Kidney (tissue), 14 donors: Measurements from ENCODE around the gene SRSF9. TPM values are rescaled to one million over a fixed set of nuclear protein-coding genes. Genes with fewer than 3 reads are reported as not detected.
"Not testable (repeated sequence)": the region's sequence is repeated elsewhere in the genome, so short reads cannot be mapped to it uniquely, and the experiment has no call there.

Experiments
- DNase-seq, 5 donors: peaks; one replicate each; pipeline ENCODE4 v3.0.0-alpha.2; 2013 to 2020
- FAIRE-seq: peaks from 2 replicates; lab custom pipeline; 2012; peaks lifted over from hg19 to GRCh38; lab: Jason Lieb, UNC
- H3K27ac ChIP-seq, 2 donors: one replicate each; pipeline ENCODE4 v1.7.0; 2013; ENCODE audit warnings: low read depth in 2 of 2, low read length in 2 of 2, inconsistent platforms in 1 of 2
- H3K27me3 ChIP-seq: one replicate; pipeline ENCODE4 v1.7.1; 2013; ENCODE audit warnings: low read length, inconsistent platforms; ENCODE audit not compliant: control insufficient read depth, insufficient read depth
- H3K36me3 ChIP-seq, 3 donors: one replicate each; pipeline versions ENCODE4 v1.7.0 to v1.7.1; 2013; ENCODE audit warnings: low read length in 3 of 3, control low read depth in 1 of 3, inconsistent platforms in 1 of 3; ENCODE audit not compliant: insufficient read depth in 3 of 3, control insufficient read depth in 2 of 3
- H3K4me1 ChIP-seq, 3 donors: one replicate each; pipeline versions ENCODE4 v1.7.0 to v1.7.1; 2013; ENCODE audit warnings: low read length in 3 of 3, inconsistent platforms in 1 of 3, low read depth in 1 of 3; ENCODE audit not compliant: control insufficient read depth in 2 of 3, insufficient read depth in 2 of 3
- H3K4me3 ChIP-seq, 3 donors: one replicate each; pipeline versions ENCODE4 v1.7.0 to v1.8.1; 2013; ENCODE audit warnings: low read length in 3 of 3, control low read depth in 1 of 3, inconsistent platforms in 1 of 3
- H3K9ac ChIP-seq, 3 donors: one replicate each; pipeline versions ENCODE4 v1.7.0 to v1.7.1; 2013; ENCODE audit warnings: low read length in 3 of 3, control low read depth in 1 of 3, inconsistent platforms in 1 of 3
- H3K9me3 ChIP-seq, 3 donors: one replicate each; pipeline versions ENCODE4 v1.7.0 to v1.7.1; 2013; ENCODE audit warnings: low read length in 3 of 3, control low read depth in 1 of 3, inconsistent platforms in 1 of 3; ENCODE audit not compliant: control insufficient read depth in 2 of 3, insufficient read depth in 1 of 3
- CTCF ChIP-seq: IDR thresholded peaks from 3 replicates; pipeline ENCODE4 v1.5.1; 2012; ENCODE audit warnings: mild to moderate bottlenecking, moderate library complexity, borderline replicate concordance; ENCODE audit not compliant: insufficient read depth; ENCODE audit errors: extremely low read depth
- intact Hi-C: fragments of 100-400 bp; cut with DNase I; formaldehyde crosslinking; loops from one replicate; pipeline ENCODE4 v1.11.1; 2022
- polyA plus RNA-seq: library from polyadenylated mRNA; stranded (reverse); fragments of 350-450 nt; fragmentation: Illumina TruSeq; extraction: RNeasy Lipid Tissue Mini Kit (QIAGEN cat#74804); gene quantifications from one replicate; pipeline ENCODE4 v1.2.3, GENCODE V29; 2014; ENCODE audit warnings: low read depth, low replicate concordance; ENCODE audit not compliant: insufficient read depth
- total RNA-seq: library from RNA; stranded (reverse); fragmentation: NEBNext Ultra II Directional; extraction: Animal tissue kit (Norgen Biotek cat#: 25700); gene quantifications from one replicate; pipeline ENCODE4 v1.2.1, GENCODE V29; 2021
- donor health status: control.
- donor health status: control.
- donor health status: control.
- donor health status: control.
- donor health status: control.
- donor health status: DM: yes; HTN: yes; CAD: no.
- donor health status: Normal renal cell carcinoma (clear cell type).

The SRSF9 gene
- total and polyA plus RNA-seq, 2 donors from 2014 or later, result 144 to 151 TPM

- H3K36me3 ChIP-seq, result no peaks in the 10 kb centered on the region
- H3K9ac ChIP-seq, result no peak overlapping the region
- TF ChIP-seq CTCF, result no peak
- DNase-seq (no peak), FAIRE-seq (no peak)
- intact Hi-C loops, result no loop called here
- H3K9me3 ChIP-seq, result no peaks in the 10 kb centered on the region
- no peak overlapping the region for H3K4me3 ChIP-seq
- no peaks in the 10 kb centered on the region for H3K4me1 ChIP-seq
- no peaks in the 10 kb centered on the region for H3K27me3 ChIP-seq
- H3K27ac ChIP-seq, result no peak overlapping the region
Observed at GRCh38 chr12:120488057-120488640, 18.6 kb upstream of the SRSF9 start.

DNA sequence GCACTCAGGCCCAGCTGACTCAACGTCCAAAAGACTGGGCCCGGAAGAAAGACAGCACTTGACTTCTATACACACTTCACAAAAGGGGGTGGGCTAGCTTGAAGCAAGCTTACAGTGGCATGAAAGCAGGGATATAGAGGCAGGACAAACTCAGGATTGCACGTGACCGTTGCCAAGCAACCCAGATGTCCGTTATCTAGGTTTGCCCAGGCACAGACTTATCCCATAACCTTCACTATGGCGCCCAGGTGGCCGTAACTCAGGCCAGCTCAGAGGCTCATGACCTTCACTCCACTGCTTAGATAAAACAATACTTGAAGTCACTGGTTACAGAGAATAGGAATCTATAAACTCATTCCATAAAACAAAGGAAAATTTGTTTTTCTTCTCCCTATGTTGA lies 18.0 kb upstream of the SRSF9 start:
- intact Hi-C loops, H3K36me3 ChIP-seq, H3K27me3 ChIP-seq, FAIRE-seq, DNase-seq, H3K4me1 ChIP-seq, H3K4me3 ChIP-seq, H3K27ac ChIP-seq, H3K9me3 ChIP-seq, H3K9ac ChIP-seq: not testable (repeated sequence)

GRCh38 chr12:120485961-120486881 lies 16.7 kb upstream of the SRSF9 start:
- Histone ChIP-seq H3K36me3 (no peaks in the 10 kb centered on the region), H3K9me3 (no peaks in the 10 kb centered on the region), H3K4me1 (no peaks in the 10 kb centered on the region), H3K4me3 (no peak overlapping the region), H3K27ac (no peak overlapping the region), H3K27me3 (no peaks in the 10 kb centered on the region), H3K9ac (no peak overlapping the region)
- FAIRE-seq, result no peak
- DNase-seq, result peak in 2 of 5 donors; percentile 20 to 62
- intact Hi-C loops, result no loop called here
- no peak for TF ChIP-seq CTCF

GRCh38 chr12:120483621-120484020 lies 14.1 kb upstream of the SRSF9 start:
- Histone ChIP-seq H3K9me3 (no peaks in the 10 kb centered on the region), H3K4me1 (no peaks in the 10 kb centered on the region), H3K36me3 (no peaks in the 10 kb centered on the region), H3K9ac (no peak overlapping the region), H3K4me3 (no peak overlapping the region), H3K27ac (no peak overlapping the region), H3K27me3 (no peaks in the 10 kb centered on the region)
- no peak for TF ChIP-seq CTCF
- intact Hi-C loops, result no loop called here
- FAIRE-seq (no peak), DNase-seq (no peak)
